Endothelial cell (in vitro differentiated cells): ENCODE measurements around the gene CD320. TPM values are rescaled to one million over a fixed set of nuclear protein-coding genes. Genes with fewer than 3 reads are reported as not detected.
"Not testable (repeated sequence)": the region's sequence is repeated elsewhere in the genome, so short reads cannot be mapped to it uniquely, and the experiment has no call there.

Source experiments
- DNase-seq: peaks from one replicate; pipeline ENCODE4 v3.0.0; 2021; ENCODE audit warnings: low spot score
- H3K27ac Mint-ChIP-seq: one replicate; pipeline ENCODE4 v1.8.0; 2021; ENCODE audit warnings: mixed read lengths, inconsistent platforms; ENCODE audit not compliant: unreplicated experiment
- H3K27me3 Mint-ChIP-seq: one replicate; pipeline ENCODE4 v1.8.0; 2021; ENCODE audit warnings: mild to moderate bottlenecking, moderate library complexity, mixed read lengths, inconsistent platforms; ENCODE audit not compliant: unreplicated experiment
- H3K36me3 Mint-ChIP-seq: one replicate; pipeline ENCODE4 v1.8.0; 2021; ENCODE audit warnings: mild to moderate bottlenecking, low read depth, mixed read lengths, inconsistent platforms; ENCODE audit not compliant: unreplicated experiment
- H3K4me1 Mint-ChIP-seq: one replicate; pipeline ENCODE4 v1.8.0; 2021; ENCODE audit warnings: mild to moderate bottlenecking, mixed read lengths, inconsistent platforms; ENCODE audit not compliant: unreplicated experiment
- H3K4me3 Mint-ChIP-seq: one replicate; pipeline ENCODE4 v1.8.0; 2021; ENCODE audit warnings: mild to moderate bottlenecking, mixed read lengths, inconsistent platforms; ENCODE audit not compliant: unreplicated experiment
- H3K9me3 Mint-ChIP-seq: one replicate; pipeline ENCODE4 v1.8.0; 2021; ENCODE audit warnings: mixed read lengths, inconsistent platforms; ENCODE audit not compliant: unreplicated experiment
- long read RNA-seq: library from polyadenylated mRNA; unstranded; transcript quantifications from one replicate; pipeline ENCODE4 v2.0.0, GENCODE V29; 2020; ENCODE audit not compliant: unreplicated experiment
- total RNA-seq: library from RNA; stranded (reverse); fragmentation: NEBNext Ultra II Directional; extraction: Animal tissue kit (Norgen Biotek cat#: 25700); gene quantifications from one replicate; pipeline ENCODE4 v1.2.1, GENCODE V29; 2021; ENCODE audit not compliant: unreplicated experiment
- TF ChIP-seq, protein P1 (sequence below): fragments of 200-600 bp; sonication (generic); IDR thresholded peaks from one replicate; pipeline ENCODE4 v1.5.0; 2021; ENCODE audit warnings: antibody characterized with exemption; ENCODE audit not compliant: unreplicated experiment

Gene CD320
- 111 TPM for total RNA-seq
- long read RNA-seq, transcript CD320-201 (5 exons, 1,250 nt): major isoform, 239 of 250 reads
- long read RNA-seq, partial matches to known transcripts: 0 of 250 reads
- long read RNA-seq, other reads (novel, unspliced or antisense): 7 of 250 reads

DNA sequence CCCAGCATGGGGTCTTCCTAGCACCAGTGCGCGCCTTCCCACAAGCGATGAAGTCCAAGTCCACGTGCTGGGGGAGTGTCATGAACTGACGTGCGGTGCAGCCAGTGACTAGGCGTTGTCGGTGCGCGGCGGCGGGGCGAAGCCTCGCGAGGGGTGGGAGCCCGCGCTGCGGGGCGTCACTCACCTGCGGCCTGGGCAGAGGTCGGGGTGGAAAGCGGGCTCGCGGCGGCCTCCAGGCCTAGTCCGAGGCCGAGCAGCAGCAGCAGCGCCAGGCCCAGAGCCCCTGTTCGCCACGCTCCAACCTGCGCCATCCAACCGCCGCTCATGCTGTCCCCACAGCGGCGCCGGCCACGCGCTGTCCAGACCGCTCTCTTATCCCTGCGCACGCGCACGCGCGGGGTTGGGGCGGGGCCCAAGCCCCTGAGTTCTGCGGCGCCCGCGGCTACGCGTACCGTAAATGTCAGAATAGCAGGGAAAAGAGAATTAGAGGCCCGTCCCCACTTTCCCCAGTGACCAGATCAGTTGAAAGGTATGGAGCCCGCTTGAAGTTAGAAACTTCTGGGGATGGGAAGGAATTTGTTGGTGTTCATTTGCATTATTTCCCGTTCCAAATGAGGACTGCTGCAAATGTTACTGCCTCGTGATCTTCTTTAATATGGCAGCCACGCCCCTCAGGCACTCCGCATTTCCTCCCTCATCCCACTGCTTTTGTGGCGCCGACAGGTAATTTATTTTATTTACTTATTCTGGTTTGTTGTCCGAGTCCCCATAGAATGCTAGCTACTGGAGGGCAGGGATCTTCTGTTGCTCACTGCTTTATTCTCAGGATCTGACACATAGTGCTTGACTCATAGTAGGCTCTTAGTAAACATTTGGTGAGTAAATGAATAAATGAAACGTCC, at the start of gene CD320:
Gene CD320, minus strand, starts transcription at position 394 of the 902 bp plus-strand sequence. Its CDS starts 68 bp downstream, at position 326.
- Mint-ChIP-seq H3K4me3 (peak within 1 kb of the TSS; percentile 95), H3K36me3 (peaks cover 16% of the 10 kb centered on the region), H3K27ac (peak within 1 kb of the TSS; percentile 66), H3K27me3 (peaks cover 9% of the 10 kb centered on the region), H3K4me1 (peaks cover 39% of the 10 kb centered on the region), H3K9me3 (no peaks in the 10 kb centered on the region)
- TF ChIP-seq, protein P1, sequence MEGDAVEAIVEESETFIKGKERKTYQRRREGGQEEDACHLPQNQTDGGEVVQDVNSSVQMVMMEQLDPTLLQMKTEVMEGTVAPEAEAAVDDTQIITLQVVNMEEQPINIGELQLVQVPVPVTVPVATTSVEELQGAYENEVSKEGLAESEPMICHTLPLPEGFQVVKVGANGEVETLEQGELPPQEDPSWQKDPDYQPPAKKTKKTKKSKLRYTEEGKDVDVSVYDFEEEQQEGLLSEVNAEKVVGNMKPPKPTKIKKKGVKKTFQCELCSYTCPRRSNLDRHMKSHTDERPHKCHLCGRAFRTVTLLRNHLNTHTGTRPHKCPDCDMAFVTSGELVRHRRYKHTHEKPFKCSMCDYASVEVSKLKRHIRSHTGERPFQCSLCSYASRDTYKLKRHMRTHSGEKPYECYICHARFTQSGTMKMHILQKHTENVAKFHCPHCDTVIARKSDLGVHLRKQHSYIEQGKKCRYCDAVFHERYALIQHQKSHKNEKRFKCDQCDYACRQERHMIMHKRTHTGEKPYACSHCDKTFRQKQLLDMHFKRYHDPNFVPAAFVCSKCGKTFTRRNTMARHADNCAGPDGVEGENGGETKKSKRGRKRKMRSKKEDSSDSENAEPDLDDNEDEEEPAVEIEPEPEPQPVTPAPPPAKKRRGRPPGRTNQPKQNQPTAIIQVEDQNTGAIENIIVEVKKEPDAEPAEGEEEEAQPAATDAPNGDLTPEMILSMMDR: no peak
- peak; percentile 87 for DNase-seq

GRCh38 chr19:8357007-8357521, 48.9 kb upstream of the CD320 start:
- TF ChIP-seq, protein P1: no peak
- peak overlapping the region; percentile 30 for H3K27ac Mint-ChIP-seq
- H3K4me3 Mint-ChIP-seq: no peak overlapping the region
- H3K9me3 Mint-ChIP-seq: no peaks in the 10 kb centered on the region
- DNase-seq: no peak
- H3K27me3 Mint-ChIP-seq: peaks cover 2% of the 10 kb centered on the region
- H3K4me1 Mint-ChIP-seq: peaks cover 8% of the 10 kb centered on the region
- peaks cover 8% of the 10 kb centered on the region for H3K36me3 Mint-ChIP-seq

DNA sequence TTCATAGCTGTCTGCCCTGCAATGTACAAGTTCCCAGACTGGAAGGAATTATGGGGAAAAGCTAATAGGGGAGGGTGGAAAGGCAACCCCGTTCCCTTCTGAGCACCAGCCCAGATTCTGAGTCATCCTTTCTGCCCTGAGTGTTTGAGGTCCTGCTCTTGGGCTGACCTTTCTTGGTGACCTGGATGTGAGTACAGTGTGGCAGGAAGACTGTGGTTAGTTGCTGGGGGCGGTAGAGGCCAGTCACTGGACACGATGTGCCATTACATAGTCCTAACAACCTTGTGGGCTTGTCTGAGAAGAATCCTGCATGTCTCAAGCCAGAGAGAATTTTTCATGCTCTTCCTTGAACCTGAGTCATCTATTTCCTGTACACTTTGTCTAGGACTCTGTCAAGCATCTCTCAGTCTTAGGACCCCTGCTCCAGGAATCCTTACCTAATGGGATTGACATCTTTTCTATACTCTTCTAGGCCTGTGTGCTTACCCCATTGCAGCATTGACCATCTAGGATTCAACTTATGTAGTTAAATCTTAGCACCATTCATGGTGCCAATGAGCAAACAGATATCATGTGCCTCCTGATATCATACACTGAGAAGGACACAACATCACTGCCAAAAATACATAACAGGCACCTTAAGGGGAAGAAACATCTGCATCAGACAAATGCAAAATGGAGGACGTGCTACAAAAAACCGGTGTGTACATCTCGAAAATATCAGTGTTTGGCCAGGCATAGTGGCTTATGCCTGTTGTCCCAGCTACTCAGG, 47.7 kb upstream of the CD320 start:
- Mint-ChIP-seq H3K4me1 (peaks cover 6% of the 10 kb centered on the region), H3K4me3 (peak overlapping the region; percentile 1), H3K9me3 (no peaks in the 10 kb centered on the region), H3K27ac (peak overlapping the region; percentile 1), H3K36me3 (peaks cover 8% of the 10 kb centered on the region), H3K27me3 (peaks cover 2% of the 10 kb centered on the region)
- TF ChIP-seq, protein P1: no peak
- no peak for DNase-seq

DNA sequence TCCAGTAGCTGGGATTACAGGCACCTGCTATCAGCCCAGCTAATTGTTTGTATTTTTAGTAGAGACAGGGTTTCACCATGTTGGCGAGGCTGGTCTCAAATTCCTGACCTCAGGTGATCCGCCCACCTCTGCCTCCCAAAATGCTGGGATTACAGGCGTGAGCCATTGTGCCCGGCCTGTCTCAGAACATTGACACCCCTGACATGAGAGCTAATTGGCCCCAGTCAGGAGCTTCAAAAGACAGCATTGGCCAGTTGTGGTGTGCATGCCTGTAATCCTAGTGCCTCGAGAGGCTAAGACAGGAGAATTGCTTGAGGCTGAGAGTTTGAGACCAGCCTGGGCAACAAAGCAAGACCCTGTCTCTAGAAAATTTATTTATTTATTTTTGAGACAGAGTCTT, 44.7 kb upstream of the CD320 start:
- H3K4me1 Mint-ChIP-seq, H3K9me3 Mint-ChIP-seq, H3K4me3 Mint-ChIP-seq, H3K27ac Mint-ChIP-seq, H3K36me3 Mint-ChIP-seq, DNase-seq, H3K27me3 Mint-ChIP-seq: not testable (repeated sequence)

DNA sequence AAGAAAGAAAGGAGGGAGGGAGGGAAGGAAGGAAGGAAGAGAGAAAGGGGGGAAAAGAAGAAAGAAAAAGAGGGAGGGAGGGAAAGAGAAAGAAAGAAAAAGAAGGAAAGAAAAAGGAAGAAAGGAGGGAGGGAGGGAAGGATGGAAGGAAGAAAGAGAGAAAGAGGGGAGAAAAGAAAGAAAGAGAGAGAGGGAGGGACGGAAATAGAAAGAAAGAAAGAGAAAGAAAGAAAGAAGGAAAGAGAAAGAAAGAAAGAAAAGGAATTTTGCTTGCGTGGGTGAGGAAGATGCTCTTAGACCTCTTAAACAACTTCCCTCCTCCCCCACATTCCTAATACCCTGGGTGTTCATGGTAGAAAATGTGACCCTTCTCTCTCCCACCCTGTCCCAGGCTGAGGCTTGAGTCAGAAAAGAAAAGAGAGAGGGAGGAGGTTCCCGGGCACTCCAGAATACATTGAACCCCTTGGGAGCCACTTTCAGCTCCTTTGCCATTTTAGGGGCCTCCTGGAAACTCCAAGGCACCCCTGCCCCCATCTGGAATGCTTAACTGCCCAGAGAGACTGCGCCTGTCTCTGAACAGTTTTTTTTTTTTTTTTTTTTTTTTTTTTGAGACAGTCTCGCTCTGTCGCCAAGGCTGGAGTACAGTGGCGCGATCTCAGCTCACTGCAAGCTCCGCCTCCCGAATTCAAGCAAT, 44.1 kb upstream of the CD320 start:
- no peak overlapping the region for H3K4me3 Mint-ChIP-seq
- H3K4me1 Mint-ChIP-seq: peaks cover 8% of the 10 kb centered on the region
- TF ChIP-seq, protein P1: no peak
- no peak for DNase-seq
- H3K9me3 Mint-ChIP-seq: no peaks in the 10 kb centered on the region
- peaks cover 3% of the 10 kb centered on the region for H3K27me3 Mint-ChIP-seq
- no peak overlapping the region for H3K27ac Mint-ChIP-seq
- H3K36me3 Mint-ChIP-seq: peaks cover 8% of the 10 kb centered on the region

- not testable (repeated sequence) for DNase-seq, H3K36me3 Mint-ChIP-seq, H3K4me1 Mint-ChIP-seq, H3K4me3 Mint-ChIP-seq, H3K9me3 Mint-ChIP-seq, H3K27me3 Mint-ChIP-seq, H3K27ac Mint-ChIP-seq
Measured at GRCh38 chr19:8349629-8350372, 41.6 kb upstream of the CD320 start.
